PC-9 (cell line): ENCODE measurements around the gene RHBDD1. TPM values are rescaled to one million over a fixed set of nuclear protein-coding genes. Genes with fewer than 3 reads are reported as not detected.

ENCODE experiments used
- BruUV-seq: library from RNA; stranded (reverse); fragments of 400-500 nt; replicated peaks from 2 replicates; lab custom pipeline; 2021; lab: Mats Ljungman, UMichigan
- CTCF ChIA-PET: fragments of 300-600 bp; sonication (Branson Sonifier 250); formaldehyde crosslinking; loops from one replicate; lab custom pipeline; 2022; ENCODE audit warnings: antibody characterized with exemption; lab: Charles Lee
- POLR2A ChIA-PET: fragments of 300-600 bp; sonication (Branson Sonifier 250); formaldehyde crosslinking; loops from one replicate; lab custom pipeline; 2022; ENCODE audit warnings: antibody characterized with exemption; ENCODE audit not compliant: unreplicated experiment; lab: Charles Lee
- DNase-seq, 2 experiments: peaks; one replicate each; pipeline versions ENCODE4 v3.0.0 to v3.0.0-alpha.2; 2015 to 2022; ENCODE audit warnings: mixed read lengths in 1 of 2
- H2AFZ ChIP-seq: fragments of 200-600 bp; sonication (generic); 2 replicates; pipeline ENCODE4 v1.8.1; 2017; ENCODE audit warnings: antibody characterized with exemption
- H3F3A ChIP-seq: fragments of 200-600 bp; sonication (generic); 2 replicates; pipeline ENCODE4 v1.8.1; 2017; ENCODE audit warnings: antibody characterized with exemption, mild to moderate bottlenecking, low read depth; ENCODE audit not compliant: insufficient read depth
- H3K27ac ChIP-seq: fragments of 200-600 bp; sonication (generic); 2 replicates; pipeline ENCODE4 v1.6.1; 2016; ENCODE audit warnings: mixed run types
- H3K27me3 ChIP-seq: fragments of 200-600 bp; sonication (generic); 2 replicates; pipeline ENCODE4 v1.6.1; 2016; ENCODE audit warnings: low read depth, mixed run types; ENCODE audit not compliant: insufficient read depth
- H3K36me3 ChIP-seq: fragments of 200-600 bp; sonication (generic); 2 replicates; pipeline ENCODE4 v1.6.1; 2016; ENCODE audit warnings: low read depth, mixed run types
- H3K4me1 ChIP-seq: fragments of 200-600 bp; sonication (generic); replicated peaks from 2 replicates; pipeline ENCODE4 v1.6.1; 2016; ENCODE audit warnings: mixed run types; ENCODE audit not compliant: insufficient read depth
- H3K4me2 ChIP-seq: fragments of 200-600 bp; sonication (generic); 2 replicates; pipeline ENCODE4 v1.6.1; 2017; ENCODE audit warnings: mixed run types
- H3K4me3 ChIP-seq: fragments of 200-600 bp; sonication (generic); 2 replicates; pipeline ENCODE4 v1.6.1; 2016; ENCODE audit warnings: mixed run types
- H3K79me2 ChIP-seq: fragments of 200-600 bp; sonication (generic); 2 replicates; pipeline ENCODE4 v1.6.1; 2017; ENCODE audit warnings: low read depth, mixed run types
- H3K9me2 ChIP-seq: fragments of 200-600 bp; sonication (generic); 2 replicates; pipeline ENCODE4 v1.8.1; 2017; ENCODE audit warnings: mild to moderate bottlenecking; ENCODE audit not compliant: insufficient read depth
- H3K9me3 ChIP-seq: fragments of 200-600 bp; sonication (generic); 2 replicates; pipeline ENCODE4 v1.8.1; 2016; ENCODE audit warnings: low read depth; ENCODE audit not compliant: insufficient read depth
- H4K20me1 ChIP-seq: fragments of 200-600 bp; sonication (generic); 2 replicates; pipeline ENCODE4 v1.8.1; 2017; ENCODE audit not compliant: insufficient read depth
- EZH2 ChIP-seq: fragments of 200-600 bp; sonication (generic); IDR thresholded peaks from 2 replicates; pipeline ENCODE4 v1.8.0; 2017; ENCODE audit warnings: antibody characterized with exemption, low read depth
- intact Hi-C: fragments of 100-400 bp; cut with micrococcal nuclease; formaldehyde crosslinking; loops from one replicate; pipeline ENCODE4 v1.10.0; 2022; ENCODE audit not compliant: unreplicated experiment
- total RNA-seq: library from RNA; stranded (reverse); gene quantifications from 2 replicates; pipeline ENCODE4 v1.2.3, GENCODE V29; 2021
- TF ChIP-seq, protein P1 (sequence below): fragments of 200-600 bp; sonication (generic); conservative IDR thresholded peaks from 2 replicates; pipeline ENCODE4 v1.6.1; 2017; ENCODE audit warnings: mixed run types, antibody characterized with exemption, mild to moderate bottlenecking, moderate library complexity

The RHBDD1 gene
- total RNA-seq, 1 experiment from 2014 or later, result 22.3 TPM

DNA sequence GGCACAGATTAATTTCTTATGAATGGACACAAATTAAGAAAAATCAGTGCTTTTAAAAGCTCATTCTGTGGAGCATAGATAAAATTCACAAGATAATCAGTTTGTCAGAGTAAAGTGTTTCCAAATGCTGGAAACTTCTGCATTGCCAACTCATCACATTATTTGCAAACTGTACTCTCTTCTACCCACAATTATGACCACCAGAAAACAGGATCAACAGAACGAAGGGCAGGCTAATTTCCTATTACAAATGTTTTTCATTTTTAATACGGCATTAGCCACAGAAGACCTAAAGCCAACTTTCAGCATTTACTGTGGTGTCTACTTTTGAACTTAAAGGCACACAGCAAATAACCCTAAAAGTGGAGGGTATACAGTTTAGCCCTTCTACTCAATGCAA lies 42.2 kb upstream of the RHBDD1 start:
- Histone ChIP-seq H3K4me2 (peak overlapping the region; percentile 89), H4K20me1 (peaks cover 8% of the 10 kb centered on the region; the same call in 1 of the 2 replicates), H3K27ac (peak overlapping the region; percentile 84), H3K79me2 (peaks cover 98% of the 10 kb centered on the region), H3K27me3 (no peaks in the 10 kb centered on the region), H3K4me1 (peaks cover 58% of the 10 kb centered on the region), H3K36me3 (peaks cover 31% of the 10 kb centered on the region), H2AFZ (no peak overlapping the region), H3K9me2 (no peaks in the 10 kb centered on the region), H3K4me3 (peak overlapping the region; percentile 95), H3F3A (peaks cover 28% of the 10 kb centered on the region), H3K9me3 (no peaks in the 10 kb centered on the region)
- ChIA-PET CTCF (no interaction called here), POLR2A (no interaction called here)
- no peak for DNase-seq
- intact Hi-C loops, result loop anchor here (2.0 to 10.0 kb wide), 6 partner anchors 36 to 579 kb away; no protein-coding TSS in a partner anchor
- TF ChIP-seq, protein P1, sequence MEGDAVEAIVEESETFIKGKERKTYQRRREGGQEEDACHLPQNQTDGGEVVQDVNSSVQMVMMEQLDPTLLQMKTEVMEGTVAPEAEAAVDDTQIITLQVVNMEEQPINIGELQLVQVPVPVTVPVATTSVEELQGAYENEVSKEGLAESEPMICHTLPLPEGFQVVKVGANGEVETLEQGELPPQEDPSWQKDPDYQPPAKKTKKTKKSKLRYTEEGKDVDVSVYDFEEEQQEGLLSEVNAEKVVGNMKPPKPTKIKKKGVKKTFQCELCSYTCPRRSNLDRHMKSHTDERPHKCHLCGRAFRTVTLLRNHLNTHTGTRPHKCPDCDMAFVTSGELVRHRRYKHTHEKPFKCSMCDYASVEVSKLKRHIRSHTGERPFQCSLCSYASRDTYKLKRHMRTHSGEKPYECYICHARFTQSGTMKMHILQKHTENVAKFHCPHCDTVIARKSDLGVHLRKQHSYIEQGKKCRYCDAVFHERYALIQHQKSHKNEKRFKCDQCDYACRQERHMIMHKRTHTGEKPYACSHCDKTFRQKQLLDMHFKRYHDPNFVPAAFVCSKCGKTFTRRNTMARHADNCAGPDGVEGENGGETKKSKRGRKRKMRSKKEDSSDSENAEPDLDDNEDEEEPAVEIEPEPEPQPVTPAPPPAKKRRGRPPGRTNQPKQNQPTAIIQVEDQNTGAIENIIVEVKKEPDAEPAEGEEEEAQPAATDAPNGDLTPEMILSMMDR, result no peak
- TF ChIP-seq EZH2, result no peak
- BruUV-seq, result no TSS peak

DNA sequence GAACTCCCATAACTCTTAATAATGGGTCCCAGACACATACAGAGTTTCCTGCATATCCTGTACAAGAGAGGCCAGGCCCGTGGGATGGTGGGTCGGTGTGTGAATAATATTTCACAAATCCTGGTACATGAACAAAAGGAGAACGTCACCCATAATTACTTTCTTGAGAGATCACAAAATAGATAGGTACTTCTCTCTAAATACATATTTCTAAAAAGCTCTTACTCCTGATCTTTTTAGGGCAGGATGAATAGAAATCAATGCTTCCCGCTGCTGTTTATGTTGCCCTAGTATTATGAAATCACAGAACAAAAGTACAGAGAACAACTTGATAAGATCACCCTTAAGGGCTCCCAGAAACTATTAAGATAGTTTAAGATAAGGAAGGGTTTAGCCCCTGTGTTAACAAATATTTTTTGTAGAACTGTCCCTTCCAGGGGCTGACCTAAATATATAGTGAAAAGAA lies 41.6 kb upstream of the RHBDD1 start:
- no peak for TF ChIP-seq EZH2
- TF ChIP-seq, protein P1, result no peak
- ChIA-PET CTCF (interaction anchor here (0.5 to 1.4 kb wide), 2 partner anchors 579 to 978 kb away, joined by 5 to 9 read pairs; no protein-coding TSS in a partner anchor), POLR2A (interaction anchor here (0.7 kb wide), 1 partner anchor 383 kb away, joined by 3 read pairs; no protein-coding TSS in a partner anchor)
- H2AFZ ChIP-seq, result no peak overlapping the region
- H3K9me3 ChIP-seq, result no peaks in the 10 kb centered on the region
- peaks cover 25% of the 10 kb centered on the region for H3K36me3 ChIP-seq
- peaks cover 58% of the 10 kb centered on the region for H3K4me1 ChIP-seq
- peaks cover 98% of the 10 kb centered on the region for H3K79me2 ChIP-seq
- peaks cover 28% of the 10 kb centered on the region for H3F3A ChIP-seq
- peak overlapping the region; percentile 89 for H3K4me2 ChIP-seq
- peak overlapping the region; percentile 95 for H3K4me3 ChIP-seq
- peak in 1 of 2 experiments; percentile 58 for DNase-seq
- intact Hi-C loops, result loop anchor here (2.0 to 10.0 kb wide), 5 partner anchors 37 to 579 kb away; no protein-coding TSS in a partner anchor
- no peaks in the 10 kb centered on the region for H3K27me3 ChIP-seq
- no peaks in the 10 kb centered on the region for H3K9me2 ChIP-seq
- peaks cover 8% of the 10 kb centered on the region; the same call in 1 of the 2 replicates for H4K20me1 ChIP-seq
- no TSS peak for BruUV-seq
- peak overlapping the region; percentile 84 for H3K27ac ChIP-seq

DNA sequence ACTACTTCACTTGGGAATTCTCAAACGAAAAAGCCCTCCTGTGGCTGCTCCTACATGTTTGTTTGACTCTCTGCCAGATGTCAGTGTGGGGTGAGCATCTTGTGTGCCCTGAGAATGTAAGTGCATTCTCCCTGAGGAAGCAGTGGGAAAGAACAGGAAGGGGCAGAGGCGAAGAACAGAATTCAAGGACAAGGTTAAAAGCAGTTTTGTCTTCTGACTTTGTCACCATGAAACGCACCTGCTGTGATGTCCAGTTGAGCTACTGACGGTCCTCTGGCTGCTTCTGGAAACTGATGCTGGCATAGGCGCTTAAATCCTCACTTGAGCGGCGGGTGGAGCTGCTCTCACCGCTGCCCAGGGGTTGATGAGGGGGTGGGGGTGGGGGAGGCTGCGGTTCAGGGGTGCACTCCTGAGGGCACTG lies 41.1 kb upstream of the RHBDD1 start:
- Histone ChIP-seq H3K4me1 (peaks cover 58% of the 10 kb centered on the region), H2AFZ (no peak overlapping the region), H3F3A (peaks cover 28% of the 10 kb centered on the region), H4K20me1 (peaks cover 8% of the 10 kb centered on the region; the same call in 1 of the 2 replicates), H3K27ac (peak overlapping the region; percentile 84), H3K79me2 (peaks cover 95% of the 10 kb centered on the region), H3K4me2 (peak overlapping the region; percentile 89), H3K9me3 (no peaks in the 10 kb centered on the region), H3K4me3 (peak overlapping the region; percentile 95), H3K36me3 (peaks cover 22% of the 10 kb centered on the region; the same call in 1 of the 2 replicates), H3K27me3 (no peaks in the 10 kb centered on the region), H3K9me2 (no peaks in the 10 kb centered on the region)
- DNase-seq, result peak; percentile 14 to 53
- intact Hi-C loops, result loop anchor here (2.0 to 10.0 kb wide), 5 partner anchors 37 to 580 kb away; no protein-coding TSS in a partner anchor
- no peak for TF ChIP-seq EZH2
- TF ChIP-seq, protein P1, result no peak
- ChIA-PET CTCF (interaction anchor here (0.5 to 1.4 kb wide), 3 partner anchors 11 to 978 kb away, joined by 3 to 9 read pairs (median 5); no protein-coding TSS in a partner anchor), POLR2A (interaction anchor here (0.5 to 0.7 kb wide), 4 partner anchors 17 to 691 kb away, joined by 3 to 4 read pairs (median 3); no protein-coding TSS in a partner anchor)
- BruUV-seq, result no TSS peak
